ENCODE measurements around the gene CD247.

DNA sequence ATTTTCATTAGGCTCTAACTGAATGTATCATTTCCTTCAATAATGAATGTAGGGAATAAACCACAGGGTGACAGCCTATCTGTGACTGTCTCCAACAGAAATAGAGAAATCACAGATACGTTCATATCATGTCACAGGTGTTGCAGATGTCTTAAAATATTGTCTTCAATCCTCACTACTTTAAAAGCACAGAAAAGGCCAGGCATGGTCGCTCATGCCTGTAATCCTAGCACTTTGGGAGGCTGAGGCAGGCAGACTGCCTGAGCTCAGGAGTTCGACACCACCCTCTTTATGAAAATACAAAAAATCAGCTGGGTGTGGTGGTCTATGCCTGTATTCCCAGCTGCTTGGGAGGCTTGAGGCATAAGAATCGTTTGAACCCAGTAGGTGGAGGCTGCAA lies 27.0 kb upstream of the CD247 start:
- TF ChIP-seq POLR2AphosphoS5 (IDR thresholded peaks at IDR 0.05; ENCODE audit: borderline replicate concordance, low read depth, low read length) (no peak), EZH2 (IDR thresholded peaks at IDR 0.05) (no peak)

Data from SK-N-MC (cell line).